HCT116 (cell line): ENCODE measurements around the gene C11orf21. TPM values are rescaled to one million over a fixed set of nuclear protein-coding genes. Genes with fewer than 3 reads are reported as not detected.

Experiments used
- ATAC-seq: fragments of 200-7000 bp; cut with Tn5 transposase; 2 replicates; pipeline ENCODE4 v1.9.1; 2020; ENCODE audit warnings: mild to moderate bottlenecking, moderate library complexity
- BruUV-seq: library from RNA; stranded (reverse); fragments of 400-500 nt; replicated peaks from 2 replicates; lab custom pipeline; 2021; lab: Mats Ljungman, UMichigan
- CTCF ChIA-PET: fragments of 300-600 bp; sonication (Branson Sonifier 250); formaldehyde crosslinking; loops from one replicate; lab custom pipeline; 2021; ENCODE audit warnings: antibody characterized with exemption; lab: Charles Lee
- POLR2A ChIA-PET: fragments of 300-600, 350-600 bp; sonication (Branson Sonifier 250); formaldehyde crosslinking; loops from one replicate; lab custom pipeline; 2021; ENCODE audit warnings: antibody characterized with exemption; lab: Charles Lee
- RAD21 ChIA-PET, 2 experiments: fragments of 300-600 bp; sonication (Branson Sonifier 250); formaldehyde crosslinking; loops; one replicate each; lab custom pipeline; 2023; ENCODE audit warnings: low total read pairs in 2 of 2; ENCODE audit not compliant: uncharacterized antibody in 2 of 2, unreplicated experiment in 2 of 2, low non-redundant PET in 1 of 2; lab: Charles Lee
- DNase-seq: peaks from one replicate; pipeline ENCODE4 v3.0.0-alpha.2; 2010; ENCODE audit warnings: low read depth, low spot score
- H2AFZ ChIP-seq: fragments of 200-600 bp; shearing (Covaris generic), sonication (generic); 2 replicates; pipeline ENCODE4 v1.6.1; 2017; ENCODE audit warnings: low read depth, mixed run types, mixed read lengths, antibody characterized with exemption, low read length; ENCODE audit not compliant: poor library complexity, severe bottlenecking
- H3K27ac ChIP-seq: 2 replicates; pipeline ENCODE4 v1.5.1; 2012; ENCODE audit warnings: low read depth, low read length
- H3K27me3 ChIP-seq: fragments of 200-600 bp; sonication (generic); 2 replicates; pipeline ENCODE4 v1.6.1; 2016; ENCODE audit warnings: mixed run types, low read length, mixed read lengths; ENCODE audit not compliant: insufficient read depth
- H3K36me3 ChIP-seq, 2 experiments: fragments of 200-500 bp in 1 of 2; fragments of 200-600 bp in 1 of 2; sonication (Bioruptor generic) in 1 of 2; sonication (generic) in 1 of 2; 2 replicates each; pipeline versions ENCODE4 v1.5.1 to v1.6.1; 2014 to 2016; ENCODE audit warnings: low read length in 2 of 2, inconsistent platforms in 1 of 2, mixed read lengths in 1 of 2, mixed run types in 1 of 2; ENCODE audit not compliant: insufficient read depth in 2 of 2, control insufficient read depth in 1 of 2
- H3K4me1 ChIP-seq, 2 experiments: fragments of 200-600 bp in 1 of 2; sonication (generic) in 1 of 2; 2 replicates each; pipeline versions ENCODE4 v1.5.1 to v1.6.1; 2012 to 2017; ENCODE audit warnings: low read length in 2 of 2, inconsistent platforms in 1 of 2, mild to moderate bottlenecking in 1 of 2, mixed read lengths in 1 of 2, mixed run types in 1 of 2, moderate library complexity in 1 of 2; ENCODE audit not compliant: insufficient read depth in 2 of 2, control insufficient read depth in 1 of 2
- H3K4me2 ChIP-seq: fragments of 200-600 bp; sonication (generic); 2 replicates; pipeline ENCODE4 v1.6.1; 2017; ENCODE audit warnings: mixed run types, low read length, mixed read lengths
- H3K4me3 ChIP-seq, 2 experiments: fragments of 200-600 bp in 1 of 2; sonication (generic) in 1 of 2; replicated peaks in 1 of 2; 2 replicates each; pipeline ENCODE4 v1.5.1; 2011 to 2016; ENCODE audit warnings: low read length in 2 of 2, control low read depth in 1 of 2, low read depth in 1 of 2, mild to moderate bottlenecking in 1 of 2, mixed read lengths in 1 of 2, mixed run types in 1 of 2
- H3K79me2 ChIP-seq: fragments of 200-600 bp; sonication (generic); 2 replicates; pipeline ENCODE4 v1.6.1; 2017; ENCODE audit warnings: mild to moderate bottlenecking, mixed run types, low read length, moderate library complexity, mixed read lengths; ENCODE audit not compliant: insufficient read depth
- H3K9ac ChIP-seq: fragments of 200-600 bp; sonication (generic); 2 replicates; pipeline ENCODE4 v1.6.1; 2016; ENCODE audit warnings: low read length, mixed read lengths
- H3K9me2 ChIP-seq: fragments of 200-600 bp; sonication (generic), shearing (Covaris generic); 2 replicates; pipeline ENCODE4 v1.6.1; 2017; ENCODE audit warnings: mixed run types, mild to moderate bottlenecking, moderate library complexity; ENCODE audit not compliant: insufficient read depth
- H3K9me3 ChIP-seq, 2 experiments: fragments of 200-500 bp in 1 of 2; fragments of 200-600 bp in 1 of 2; sonication (Bioruptor generic) in 1 of 2; sonication (generic) in 1 of 2; 2 replicates each; pipeline ENCODE4 v1.6.1; 2014 to 2017; ENCODE audit warnings: low read length in 2 of 2, mixed read lengths in 2 of 2, inconsistent platforms in 1 of 2, low read depth in 1 of 2, mild to moderate bottlenecking in 1 of 2, mixed run types in 1 of 2, moderate library complexity in 1 of 2; ENCODE audit not compliant: control insufficient read depth in 1 of 2, insufficient read depth in 1 of 2
- H4K20me1 ChIP-seq: fragments of 200-600 bp; sonication (generic), shearing (Covaris generic); 2 replicates; pipeline ENCODE4 v1.6.1; 2017; ENCODE audit warnings: mixed run types, mild to moderate bottlenecking, moderate library complexity; ENCODE audit not compliant: insufficient read depth
- EGR1 ChIP-seq: IDR thresholded peaks from 2 replicates; pipeline ENCODE4 v1.6.1; 2012; ENCODE audit warnings: low read depth
- ELF1 ChIP-seq: IDR thresholded peaks from 2 replicates; pipeline ENCODE4 v1.6.1; 2012; ENCODE audit warnings: low read depth, borderline replicate concordance
- EZH2phosphoT487 ChIP-seq: fragments of 200-600 bp; IDR thresholded peaks from 2 replicates; pipeline ENCODE4 v1.6.1; 2018; ENCODE audit warnings: antibody characterized with exemption, borderline replicate concordance
- JUND ChIP-seq: IDR thresholded peaks from 2 replicates; pipeline ENCODE4 v1.6.1; 2012
- POLR2AphosphoS5 ChIP-seq: IDR thresholded peaks from 2 replicates; pipeline ENCODE4 v1.6.1; 2011; ENCODE audit warnings: mild to moderate bottlenecking, low read depth, low read length, moderate library complexity
- SP1 ChIP-seq: IDR thresholded peaks from 2 replicates; pipeline ENCODE4 v1.6.1; 2012; ENCODE audit warnings: low read depth
- ZFX ChIP-seq: fragments of 450-650 bp; IDR thresholded peaks from 2 replicates; pipeline ENCODE4 v1.6.1; 2017
- ZNF274 ChIP-seq: fragments of 200-500 bp; sonication (Bioruptor generic); IDR thresholded peaks from 2 replicates; pipeline ENCODE4 v1.6.1; 2014; ENCODE audit warnings: mild to moderate bottlenecking, low read depth, low read length, inconsistent platforms
- intact Hi-C: fragments of 100-400 bp; cut with micrococcal nuclease; formaldehyde crosslinking; loops from 2 replicates; pipeline ENCODE4 v1.10.0; 2022
- total RNA-seq: library from RNA; stranded (reverse); gene quantifications from one replicate; pipeline ENCODE4 v1.2.1, GENCODE V29; 2021; ENCODE audit not compliant: unreplicated experiment
- TF ChIP-seq, protein P1 (sequence below): IDR thresholded peaks from 2 replicates; pipeline ENCODE4 v1.6.1; 2012
- TF ChIP-seq, protein P2 (sequence below): IDR thresholded peaks from 2 replicates; pipeline ENCODE4 v1.6.1; 2012; ENCODE audit warnings: low read depth
- TF ChIP-seq, protein P3 (sequence below), 3 experiments: fragments of 200-600 bp in 1 of 3; sonication (generic) in 1 of 3; IDR thresholded peaks in 2 of 3; conservative IDR thresholded peaks in 1 of 3; 2 replicates each; pipeline ENCODE4 v1.5.1; 2012 to 2017; ENCODE audit warnings: low read depth in 2 of 3, low read length in 2 of 3, antibody characterized with exemption in 1 of 3, borderline replicate concordance in 1 of 3, control low read depth in 1 of 3, mild to moderate bottlenecking in 1 of 3, mixed read lengths in 1 of 3, mixed run types in 1 of 3, moderate library complexity in 1 of 3; ENCODE audit not compliant: insufficient read depth in 1 of 3
- TF ChIP-seq, protein P4 (sequence below): IDR thresholded peaks from 2 replicates; pipeline ENCODE4 v1.6.1; 2011; ENCODE audit warnings: mild to moderate bottlenecking, low read length, moderate library complexity; ENCODE audit not compliant: insufficient replicate concordance; ENCODE audit errors: extremely low read depth

Gene C11orf21
- total RNA-seq, 1 experiment from 2014 or later, result not detected

DNA sequence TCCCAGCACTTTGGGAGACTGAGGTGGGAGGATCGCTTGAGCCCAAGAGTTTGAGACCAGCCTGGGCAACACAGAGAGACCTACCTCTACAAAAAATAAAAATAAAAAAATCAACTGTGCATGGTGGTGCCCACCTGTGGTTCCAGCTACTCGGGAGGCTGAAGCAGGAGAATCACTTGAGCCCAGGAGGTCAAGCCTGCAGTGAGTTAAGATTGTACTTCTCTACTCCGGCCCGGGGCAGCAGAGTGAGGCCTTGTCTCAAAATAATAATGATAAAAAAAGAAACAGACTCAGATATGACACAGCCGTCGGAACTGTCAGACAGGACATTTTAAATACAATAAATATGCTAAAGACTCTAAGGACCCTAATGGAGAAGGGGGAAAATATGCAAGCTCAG is 49.7 kb downstream of the C11orf21 start:
- intact Hi-C loops, result no loop called here
- POLR2A ChIA-PET, result no interaction called here
- DNase-seq, result no peak
- H3K9me3 ChIP-seq, result no peaks in the 10 kb centered on the region
- no peaks in the 10 kb centered on the region for H3K79me2 ChIP-seq
- H2AFZ ChIP-seq, result no peak overlapping the region
- RAD21 ChIA-PET, result no interaction called here
- no peaks in the 10 kb centered on the region for H3K36me3 ChIP-seq
- no peaks in the 10 kb centered on the region for H4K20me1 ChIP-seq
- CTCF ChIA-PET, result no interaction called here
- H3K27ac ChIP-seq, result no peak overlapping the region
- no peaks in the 10 kb centered on the region for H3K9me2 ChIP-seq
- H3K4me2 ChIP-seq, result no peak overlapping the region
- H3K27me3 ChIP-seq, result no peaks in the 10 kb centered on the region
- ATAC-seq, result no peak
- peaks cover 0 to 3% of the 10 kb centered on the region in 2 experiments; a peak in 1 of 4 replicates for H3K4me1 ChIP-seq
- no peak overlapping the region for H3K4me3 ChIP-seq
- no peak overlapping the region for H3K9ac ChIP-seq
- TF ChIP-seq ELF1, result no peak
- no peak for TF ChIP-seq POLR2AphosphoS5
- TF ChIP-seq JUND, result no peak
- no peak for TF ChIP-seq ZFX
- no peak for TF ChIP-seq EZH2phosphoT487
- TF ChIP-seq, protein P1, sequence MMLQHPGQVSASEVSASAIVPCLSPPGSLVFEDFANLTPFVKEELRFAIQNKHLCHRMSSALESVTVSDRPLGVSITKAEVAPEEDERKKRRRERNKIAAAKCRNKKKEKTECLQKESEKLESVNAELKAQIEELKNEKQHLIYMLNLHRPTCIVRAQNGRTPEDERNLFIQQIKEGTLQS, result no peak
- BruUV-seq, result no TSS peak

DNA sequence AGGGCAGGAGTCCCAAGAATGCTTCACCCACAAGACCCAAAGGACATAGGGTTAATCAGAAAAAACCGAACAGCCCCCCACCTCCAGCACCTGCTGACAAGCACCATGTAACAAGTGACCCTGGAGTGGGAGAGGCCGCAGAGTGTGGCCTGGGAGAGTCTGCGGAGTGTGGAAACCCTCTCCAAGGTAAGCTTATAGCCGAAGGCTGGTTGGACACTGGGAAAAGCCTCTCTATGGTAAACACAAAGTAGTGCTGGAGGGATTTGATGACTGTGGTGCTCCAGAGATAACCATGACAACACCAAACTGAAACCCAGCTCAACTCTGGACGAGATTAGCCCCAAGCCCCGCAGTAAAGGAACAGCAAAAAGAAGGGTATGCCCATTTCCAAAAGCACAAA is 50.6 kb downstream of the C11orf21 start:
- no peaks in the 10 kb centered on the region for H3K27me3 ChIP-seq
- H3K27ac ChIP-seq, result no peak overlapping the region
- H3K4me2 ChIP-seq, result no peak overlapping the region
- H3K9ac ChIP-seq, result no peak overlapping the region
- ChIA-PET POLR2A (no interaction called here), CTCF (no interaction called here), RAD21 (no interaction called here)
- no peaks in the 10 kb centered on the region for H3K79me2 ChIP-seq
- no peaks in the 10 kb centered on the region for H3K36me3 ChIP-seq
- no peaks in the 10 kb centered on the region for H3K9me3 ChIP-seq
- BruUV-seq, result no TSS peak
- no peaks in the 10 kb centered on the region for H3K9me2 ChIP-seq
- intact Hi-C loops, result no loop called here
- no peak for DNase-seq
- no peaks in the 10 kb centered on the region for H3K4me1 ChIP-seq
- no peaks in the 10 kb centered on the region for H4K20me1 ChIP-seq
- no peak overlapping the region for H3K4me3 ChIP-seq
- no peak for ATAC-seq
- H2AFZ ChIP-seq, result no peak overlapping the region
- TF ChIP-seq ZNF274, result no peak
- TF ChIP-seq, protein P2, sequence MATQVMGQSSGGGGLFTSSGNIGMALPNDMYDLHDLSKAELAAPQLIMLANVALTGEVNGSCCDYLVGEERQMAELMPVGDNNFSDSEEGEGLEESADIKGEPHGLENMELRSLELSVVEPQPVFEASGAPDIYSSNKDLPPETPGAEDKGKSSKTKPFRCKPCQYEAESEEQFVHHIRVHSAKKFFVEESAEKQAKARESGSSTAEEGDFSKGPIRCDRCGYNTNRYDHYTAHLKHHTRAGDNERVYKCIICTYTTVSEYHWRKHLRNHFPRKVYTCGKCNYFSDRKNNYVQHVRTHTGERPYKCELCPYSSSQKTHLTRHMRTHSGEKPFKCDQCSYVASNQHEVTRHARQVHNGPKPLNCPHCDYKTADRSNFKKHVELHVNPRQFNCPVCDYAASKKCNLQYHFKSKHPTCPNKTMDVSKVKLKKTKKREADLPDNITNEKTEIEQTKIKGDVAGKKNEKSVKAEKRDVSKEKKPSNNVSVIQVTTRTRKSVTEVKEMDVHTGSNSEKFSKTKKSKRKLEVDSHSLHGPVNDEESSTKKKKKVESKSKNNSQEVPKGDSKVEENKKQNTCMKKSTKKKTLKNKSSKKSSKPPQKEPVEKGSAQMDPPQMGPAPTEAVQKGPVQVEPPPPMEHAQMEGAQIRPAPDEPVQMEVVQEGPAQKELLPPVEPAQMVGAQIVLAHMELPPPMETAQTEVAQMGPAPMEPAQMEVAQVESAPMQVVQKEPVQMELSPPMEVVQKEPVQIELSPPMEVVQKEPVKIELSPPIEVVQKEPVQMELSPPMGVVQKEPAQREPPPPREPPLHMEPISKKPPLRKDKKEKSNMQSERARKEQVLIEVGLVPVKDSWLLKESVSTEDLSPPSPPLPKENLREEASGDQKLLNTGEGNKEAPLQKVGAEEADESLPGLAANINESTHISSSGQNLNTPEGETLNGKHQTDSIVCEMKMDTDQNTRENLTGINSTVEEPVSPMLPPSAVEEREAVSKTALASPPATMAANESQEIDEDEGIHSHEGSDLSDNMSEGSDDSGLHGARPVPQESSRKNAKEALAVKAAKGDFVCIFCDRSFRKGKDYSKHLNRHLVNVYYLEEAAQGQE, result no peak
- TF ChIP-seq EGR1, result no peak
- no peak for TF ChIP-seq SP1
- no peak for TF ChIP-seq ZFX
- TF ChIP-seq, protein P3, sequence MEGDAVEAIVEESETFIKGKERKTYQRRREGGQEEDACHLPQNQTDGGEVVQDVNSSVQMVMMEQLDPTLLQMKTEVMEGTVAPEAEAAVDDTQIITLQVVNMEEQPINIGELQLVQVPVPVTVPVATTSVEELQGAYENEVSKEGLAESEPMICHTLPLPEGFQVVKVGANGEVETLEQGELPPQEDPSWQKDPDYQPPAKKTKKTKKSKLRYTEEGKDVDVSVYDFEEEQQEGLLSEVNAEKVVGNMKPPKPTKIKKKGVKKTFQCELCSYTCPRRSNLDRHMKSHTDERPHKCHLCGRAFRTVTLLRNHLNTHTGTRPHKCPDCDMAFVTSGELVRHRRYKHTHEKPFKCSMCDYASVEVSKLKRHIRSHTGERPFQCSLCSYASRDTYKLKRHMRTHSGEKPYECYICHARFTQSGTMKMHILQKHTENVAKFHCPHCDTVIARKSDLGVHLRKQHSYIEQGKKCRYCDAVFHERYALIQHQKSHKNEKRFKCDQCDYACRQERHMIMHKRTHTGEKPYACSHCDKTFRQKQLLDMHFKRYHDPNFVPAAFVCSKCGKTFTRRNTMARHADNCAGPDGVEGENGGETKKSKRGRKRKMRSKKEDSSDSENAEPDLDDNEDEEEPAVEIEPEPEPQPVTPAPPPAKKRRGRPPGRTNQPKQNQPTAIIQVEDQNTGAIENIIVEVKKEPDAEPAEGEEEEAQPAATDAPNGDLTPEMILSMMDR (IDR thresholded peaks at IDR 0.05 in 2 of 3, conservative IDR thresholded peaks at IDR 0.05 in 1 of 3; ENCODE audit: borderline replicate concordance in 1 of 3, insufficient read depth in 1 of 3, low read depth in 2 of 3, low read length in 2 of 3), result no peak
- TF ChIP-seq JUND, result no peak
- TF ChIP-seq, protein P1, result no peak
- TF ChIP-seq, protein P4, sequence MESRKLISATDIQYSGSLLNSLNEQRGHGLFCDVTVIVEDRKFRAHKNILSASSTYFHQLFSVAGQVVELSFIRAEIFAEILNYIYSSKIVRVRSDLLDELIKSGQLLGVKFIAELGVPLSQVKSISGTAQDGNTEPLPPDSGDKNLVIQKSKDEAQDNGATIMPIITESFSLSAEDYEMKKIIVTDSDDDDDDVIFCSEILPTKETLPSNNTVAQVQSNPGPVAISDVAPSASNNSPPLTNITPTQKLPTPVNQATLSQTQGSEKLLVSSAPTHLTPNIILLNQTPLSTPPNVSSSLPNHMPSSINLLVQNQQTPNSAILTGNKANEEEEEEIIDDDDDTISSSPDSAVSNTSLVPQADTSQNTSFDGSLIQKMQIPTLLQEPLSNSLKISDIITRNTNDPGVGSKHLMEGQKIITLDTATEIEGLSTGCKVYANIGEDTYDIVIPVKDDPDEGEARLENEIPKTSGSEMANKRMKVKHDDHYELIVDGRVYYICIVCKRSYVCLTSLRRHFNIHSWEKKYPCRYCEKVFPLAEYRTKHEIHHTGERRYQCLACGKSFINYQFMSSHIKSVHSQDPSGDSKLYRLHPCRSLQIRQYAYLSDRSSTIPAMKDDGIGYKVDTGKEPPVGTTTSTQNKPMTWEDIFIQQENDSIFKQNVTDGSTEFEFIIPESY, result no peak
